Gastrocnemius medialis (tissue), 4 donors: Measurements from ENCODE around the gene KCTD19.

Experiments
- CTCF ChIP-seq, 5 experiments: fragments of 450-650 bp in 3 of 5; fragments of 200-600 bp in 2 of 5; sonication (generic) in 2 of 5; IDR thresholded peaks in 4 of 5; conservative IDR thresholded peaks in 1 of 5; 1 replicate in 4 of 5; 2 replicates in 1 of 5; pipeline ENCODE4 v1.5.1; 2016 to 2019; ENCODE audit warnings: antibody characterized with exemption in 5 of 5, mild to moderate bottlenecking in 3 of 5, moderate library complexity in 3 of 5
- POLR2A ChIP-seq, 2 donors: fragments of 450-650 bp; IDR thresholded peaks; one replicate each; pipeline ENCODE4 v1.6.1; 2017; ENCODE audit warnings: antibody characterized with exemption in 2 of 2, mild to moderate bottlenecking in 2 of 2, moderate library complexity in 2 of 2

GRCh38 chr16:67296420-67296819 lies 30.1 kb downstream of the KCTD19 start:
- TF ChIP-seq CTCF (IDR thresholded peaks at IDR 0.05 in 4 of 5, conservative IDR thresholded peaks at IDR 0.05 in 1 of 5) (no peak), POLR2A (IDR thresholded peaks at IDR 0.05) (no peak)
